NCI-H226 (cell line): ENCODE measurements around the gene PRDM16.

Source experiments
- DNase-seq: peaks from one replicate; pipeline ENCODE4 v3.0.0-alpha.2; 2015

Gene PRDM16

DNA sequence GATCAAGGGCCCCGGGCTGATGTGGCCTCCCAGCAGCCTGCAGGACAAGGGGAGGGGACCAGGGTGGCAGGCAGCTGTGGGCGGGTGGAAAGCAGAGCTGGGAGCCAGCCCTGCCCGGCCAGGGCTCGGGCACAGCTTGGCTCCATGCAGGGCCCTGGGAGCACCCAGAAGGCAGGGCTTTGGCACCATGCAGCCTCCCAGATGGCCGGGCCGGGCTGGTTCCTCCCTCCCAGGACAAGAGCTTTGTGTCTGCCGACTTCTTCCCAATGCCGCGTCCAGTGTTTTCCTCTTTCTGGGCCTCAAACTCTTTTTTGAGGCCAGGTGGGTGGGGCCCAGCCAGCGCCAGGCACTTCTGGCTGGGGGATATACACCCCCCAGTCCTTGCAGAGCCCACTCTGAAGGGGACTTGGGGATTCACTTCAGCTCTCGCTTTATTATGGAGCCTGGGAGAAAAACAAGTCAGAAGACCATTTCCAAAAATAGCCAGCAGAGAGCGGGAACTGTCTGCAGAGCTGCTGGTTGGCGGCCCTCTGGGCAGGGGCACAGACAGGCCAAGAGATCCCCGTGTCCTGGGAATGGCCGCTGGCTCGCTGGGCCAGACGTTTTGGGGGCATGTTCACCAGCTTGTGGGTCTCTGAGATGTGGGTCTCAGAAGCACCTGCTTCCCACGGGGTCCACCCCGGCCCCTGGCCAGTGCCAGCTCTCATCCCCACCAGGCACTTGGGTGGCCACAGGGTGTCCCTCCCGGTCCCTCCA is 281.7 kb downstream of the PRDM16 start:
- DNase-seq = no peak

- no peak for DNase-seq
Measured at GRCh38 chr1:3351449-3352298, 282.7 kb downstream of the PRDM16 start.

DNA sequence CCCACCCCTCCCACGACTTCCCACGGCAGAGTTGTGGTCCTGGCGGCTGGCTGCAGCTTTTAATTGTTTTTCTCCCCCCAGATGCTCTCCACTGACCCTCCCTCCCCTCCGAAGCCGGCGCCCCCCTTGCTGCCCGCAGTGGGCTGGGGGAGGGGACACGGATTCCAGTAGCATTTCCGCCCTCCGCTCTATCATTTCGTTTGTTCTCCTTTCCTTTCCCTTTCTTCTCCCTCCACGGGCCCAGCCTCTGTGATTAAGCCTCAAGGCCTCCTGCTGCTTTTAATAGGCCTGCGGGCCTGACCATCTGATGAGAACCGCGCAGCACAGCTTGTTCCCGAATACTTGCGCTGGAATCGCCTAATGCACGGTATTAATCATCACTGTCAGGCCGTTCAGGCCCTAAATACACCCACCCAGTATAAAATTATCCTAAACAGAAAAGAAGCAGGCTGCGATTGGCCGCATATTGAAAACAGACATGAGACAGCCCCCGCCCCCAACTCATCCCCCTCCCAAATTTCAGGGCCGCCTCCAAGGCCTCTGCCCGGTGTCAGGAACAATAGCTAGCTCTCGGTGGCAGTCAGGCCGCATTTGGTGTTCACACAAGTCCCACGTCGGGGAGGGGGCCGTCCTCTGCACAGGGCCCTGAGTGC is 283.4 kb downstream of the PRDM16 start:
- DNase-seq = peak; percentile 71

- DNase-seq = peak; percentile 73
Measured at GRCh38 chr1:3352952-3353331, 283.9 kb downstream of the PRDM16 start.

- DNase-seq = no peak
Measured at GRCh38 chr1:3353876-3354275, 284.9 kb downstream of the PRDM16 start.

DNA sequence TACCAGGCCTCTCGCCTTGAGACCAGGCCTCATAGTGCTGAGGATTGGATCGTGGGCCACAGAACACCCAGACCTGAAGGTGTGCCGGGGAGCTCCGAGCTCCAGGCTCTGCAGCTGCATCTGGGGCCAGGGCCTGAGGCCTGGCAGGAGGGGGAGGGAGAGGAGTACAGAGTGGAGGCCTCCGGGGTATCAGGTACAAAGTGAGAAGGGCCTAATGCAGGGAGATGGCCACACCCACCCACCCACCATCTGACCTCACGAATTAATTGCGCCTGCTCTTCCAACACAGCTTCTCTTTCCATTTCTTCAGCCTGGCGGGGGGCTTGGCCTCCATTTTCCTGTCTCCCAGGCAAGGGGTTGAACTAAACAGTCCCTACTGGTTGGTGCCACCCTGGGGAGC is 286.1 kb downstream of the PRDM16 start:
- no peak for DNase-seq

DNA sequence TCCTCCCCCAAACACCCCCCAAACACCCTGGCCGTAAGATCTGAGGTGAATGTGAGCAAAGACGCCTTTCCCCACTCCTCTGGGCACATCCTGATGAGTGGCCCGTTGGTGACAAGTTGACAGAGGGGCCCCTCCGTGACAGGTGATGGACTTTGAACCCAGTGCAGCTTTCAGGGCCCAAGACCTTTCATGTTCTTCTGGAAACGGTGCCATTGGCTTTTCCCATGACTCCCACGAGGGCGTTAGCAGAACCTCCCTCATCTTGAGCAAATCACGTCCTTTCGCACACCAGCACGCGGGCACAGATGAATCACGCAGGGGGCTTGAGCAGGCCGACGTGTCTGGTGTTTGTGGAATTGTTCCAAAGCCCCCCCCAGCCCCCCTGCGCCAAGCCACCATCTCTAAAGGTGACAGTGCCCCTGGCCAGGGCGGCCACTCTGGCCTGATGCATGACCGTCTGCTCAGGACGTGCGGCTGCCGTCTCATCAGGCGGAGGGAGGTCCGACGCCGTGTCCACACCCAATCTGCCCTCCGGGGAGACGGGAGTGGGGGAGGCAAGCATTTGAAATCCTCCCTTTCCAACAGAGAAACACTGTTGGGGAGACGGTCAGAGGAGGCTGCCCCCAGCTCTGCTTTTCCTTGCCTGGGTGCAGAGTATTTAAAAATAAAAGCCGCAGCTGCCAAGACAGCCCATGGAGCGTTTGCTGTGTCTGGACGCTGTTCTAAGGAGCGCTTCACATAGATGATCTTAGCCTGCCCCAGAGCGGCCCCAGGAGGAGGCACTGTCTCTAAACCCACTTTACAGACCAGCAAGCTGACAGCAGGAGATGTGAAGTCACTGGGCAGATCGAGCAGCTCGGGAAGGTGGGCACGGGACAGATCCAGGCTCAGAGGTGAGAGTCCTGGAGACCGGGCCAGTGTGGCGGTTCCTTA is 287.2 kb downstream of the PRDM16 start:
- no peak for DNase-seq

GRCh38 chr1:3356827-3357460 is 287.9 kb downstream of the PRDM16 start:
- DNase-seq = no peak

GRCh38 chr1:3357526-3358297 is 288.7 kb downstream of the PRDM16 start:
- no peak for DNase-seq

DNA sequence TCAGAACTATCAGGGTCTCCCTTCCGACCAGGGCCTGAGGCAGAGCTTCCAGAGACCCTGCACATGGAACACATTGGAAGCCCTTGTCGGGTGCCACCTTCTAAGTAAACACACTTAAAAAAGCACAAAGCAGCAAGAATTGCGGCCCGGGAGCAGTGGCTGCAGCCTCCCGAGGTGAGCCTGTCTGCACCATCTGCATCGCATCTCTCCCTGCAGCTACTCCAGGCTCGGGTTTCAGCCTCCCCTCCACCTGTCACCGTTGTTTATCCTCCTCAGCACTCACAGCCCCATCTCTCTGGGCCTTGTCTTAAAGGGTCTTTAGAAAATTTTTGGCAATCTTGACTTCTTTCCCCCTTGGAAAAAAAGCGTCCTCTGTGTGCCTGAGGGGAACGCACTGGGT is 290.3 kb downstream of the PRDM16 start:
- no peak for DNase-seq

- DNase-seq = no peak
Measured at GRCh38 chr1:3359756-3360440, 290.9 kb downstream of the PRDM16 start.

- DNase-seq = no peak
Measured at GRCh38 chr1:3360646-3361257, 291.7 kb downstream of the PRDM16 start.

DNA sequence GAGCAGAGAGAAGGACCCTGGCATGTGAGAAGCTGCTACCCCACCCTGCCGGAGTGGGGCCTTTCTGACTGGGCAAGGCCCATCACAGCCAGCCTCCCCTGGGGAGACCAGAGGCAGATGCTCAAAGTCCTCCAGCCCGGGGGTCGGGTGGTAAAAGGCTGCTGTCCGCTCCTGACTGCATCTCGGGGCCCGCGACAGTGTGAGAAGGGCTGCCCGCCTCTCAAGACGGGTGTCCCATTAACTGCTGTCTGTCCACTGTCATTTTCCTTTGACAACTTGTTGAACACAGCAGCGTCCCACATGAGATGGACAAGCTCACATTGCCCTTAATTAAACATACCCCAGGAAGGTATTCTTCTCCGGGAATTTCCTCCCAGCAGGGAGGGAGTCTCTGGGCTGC is 294.0 kb downstream of the PRDM16 start:
- no peak for DNase-seq

DNA sequence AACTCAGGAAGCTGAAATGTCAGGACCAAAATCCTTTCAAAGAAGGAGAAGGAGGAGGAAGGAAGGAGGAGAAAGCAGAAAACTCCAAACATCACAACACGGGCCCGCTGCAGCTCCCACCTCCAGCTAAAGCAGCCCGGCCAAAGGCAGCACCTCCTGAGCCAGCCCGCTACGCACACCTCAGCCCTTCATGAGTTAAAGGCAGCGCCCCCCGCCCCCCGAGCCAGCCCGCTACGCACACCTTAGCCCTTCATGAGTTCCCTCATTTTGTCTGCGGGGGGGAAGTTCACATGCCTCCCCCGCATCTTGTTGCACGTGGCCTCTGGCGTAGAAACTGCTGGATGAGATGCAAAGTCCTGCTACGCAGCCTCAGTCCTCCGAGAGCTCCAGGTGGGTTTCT is 294.8 kb downstream of the PRDM16 start:
- DNase-seq = no peak

DNA sequence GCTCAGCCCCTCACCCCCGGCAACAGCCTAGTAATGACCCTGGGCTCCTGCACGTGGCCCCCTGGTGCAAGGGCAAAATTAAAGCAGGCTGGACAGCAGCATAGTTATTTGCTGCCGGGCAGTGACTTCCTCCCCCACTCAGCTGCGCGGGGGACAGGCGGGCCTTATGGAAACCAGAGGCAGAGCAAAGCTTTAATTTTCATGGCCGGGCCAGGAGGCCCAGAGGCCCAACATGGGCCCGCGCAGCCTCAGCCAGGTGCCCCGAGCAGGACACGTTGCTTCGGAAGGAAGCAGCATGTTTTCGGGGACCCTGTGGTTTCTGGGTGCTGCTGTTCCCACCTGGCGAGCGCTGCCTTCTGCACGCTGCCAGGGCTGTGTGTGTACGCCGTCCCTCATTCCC is 295.5 kb downstream of the PRDM16 start:
- no peak for DNase-seq

GRCh38 chr1:3364983-3365382 is 296.0 kb downstream of the PRDM16 start:
- DNase-seq = no peak

DNA sequence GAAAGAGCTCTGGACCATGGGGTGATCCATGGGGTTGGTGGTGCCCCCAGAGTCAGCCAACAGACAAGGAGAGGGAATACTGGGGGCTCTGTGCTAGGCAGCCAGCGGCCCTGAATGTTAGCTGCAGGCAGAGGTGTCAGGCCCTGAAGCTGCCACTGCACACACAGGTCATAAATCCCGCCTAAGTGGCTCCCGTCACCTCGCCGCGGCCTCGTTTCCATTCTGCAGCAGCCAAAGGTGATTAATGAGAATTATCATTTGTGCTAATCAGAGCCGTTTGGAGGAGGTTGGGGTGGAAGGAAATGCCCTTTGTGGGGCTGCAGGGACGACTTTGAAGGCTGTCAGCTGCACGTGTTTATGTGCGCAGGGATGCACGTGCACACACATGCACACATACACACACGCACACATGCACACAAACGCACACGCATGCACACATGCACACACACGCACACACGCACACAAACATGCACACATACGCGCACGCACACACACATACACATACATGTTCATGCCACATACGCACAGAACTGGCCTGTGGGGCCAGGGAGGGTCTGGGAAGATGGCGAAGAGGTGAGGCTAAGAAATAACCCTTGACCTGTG is 296.6 kb downstream of the PRDM16 start:
- DNase-seq = no peak

DNA sequence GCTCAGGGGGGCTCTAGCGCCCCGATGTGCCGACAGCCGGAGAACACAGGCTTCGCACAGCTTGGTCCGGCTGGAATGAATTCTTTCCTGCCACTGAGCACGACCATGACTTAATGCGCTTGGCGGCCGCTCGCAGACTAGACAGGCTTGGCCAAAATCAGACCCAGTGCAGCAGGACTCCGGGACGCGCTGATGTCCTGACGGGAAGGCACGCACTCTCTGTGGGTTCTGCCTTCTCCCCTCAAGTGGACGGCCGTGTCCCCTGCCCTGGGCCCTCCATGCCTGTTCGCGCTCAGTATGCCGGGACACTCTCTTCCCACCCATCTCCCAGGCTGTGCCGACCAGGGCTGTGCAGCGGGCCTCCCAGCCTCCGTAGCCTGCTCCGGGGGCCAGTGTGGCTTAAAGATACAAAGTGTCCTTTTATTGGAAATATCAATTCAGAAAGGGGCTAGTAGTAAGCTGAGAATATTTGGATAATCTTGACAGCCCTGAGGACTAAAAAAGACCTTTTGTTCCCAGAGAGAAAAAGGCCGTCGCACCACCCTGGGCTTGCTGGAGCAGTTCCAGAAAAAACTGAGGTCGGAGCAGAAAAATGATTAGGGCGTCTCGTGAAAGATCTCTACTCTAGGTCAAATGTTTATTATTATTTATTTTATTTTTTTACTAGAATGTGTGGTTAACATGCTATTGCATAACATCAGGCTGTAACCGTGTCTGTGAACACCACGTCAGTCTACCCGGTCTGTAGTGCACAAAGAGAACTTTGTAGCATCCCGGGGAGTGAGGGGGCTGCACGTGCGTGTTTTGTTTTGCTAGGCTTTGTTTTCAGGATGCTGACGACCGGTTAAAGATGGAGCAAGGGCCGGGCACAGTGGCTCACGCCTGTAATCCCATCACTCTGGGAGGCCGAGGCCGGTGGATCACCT is 297.4 kb downstream of the PRDM16 start:
- DNase-seq = no peak

DNA sequence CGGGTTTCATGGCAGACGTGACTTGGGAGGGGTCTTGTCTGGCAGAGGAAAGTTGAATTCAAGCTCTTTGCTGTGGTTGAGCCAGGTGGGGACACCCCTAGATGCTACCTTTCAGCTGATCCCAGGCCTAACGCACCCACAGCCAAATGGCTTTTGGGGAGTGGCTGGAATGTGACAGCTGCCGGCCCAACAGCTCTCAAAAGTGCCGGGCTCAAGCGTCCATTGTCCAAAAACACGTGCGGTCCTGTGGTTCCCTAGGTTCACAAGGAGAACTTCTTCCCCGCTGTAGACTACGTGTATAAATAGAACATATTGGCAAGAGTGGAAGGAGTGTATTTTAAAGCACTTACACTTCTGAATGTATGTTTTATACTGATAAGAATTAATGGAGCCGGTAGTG is 298.4 kb downstream of the PRDM16 start:
- no peak for DNase-seq
